ENCODE data around the gene KDM1B.
A peak's percentile ranks its signal among the peaks of the same experiment; 100 is the strongest.

The KDM1B gene

DNA sequence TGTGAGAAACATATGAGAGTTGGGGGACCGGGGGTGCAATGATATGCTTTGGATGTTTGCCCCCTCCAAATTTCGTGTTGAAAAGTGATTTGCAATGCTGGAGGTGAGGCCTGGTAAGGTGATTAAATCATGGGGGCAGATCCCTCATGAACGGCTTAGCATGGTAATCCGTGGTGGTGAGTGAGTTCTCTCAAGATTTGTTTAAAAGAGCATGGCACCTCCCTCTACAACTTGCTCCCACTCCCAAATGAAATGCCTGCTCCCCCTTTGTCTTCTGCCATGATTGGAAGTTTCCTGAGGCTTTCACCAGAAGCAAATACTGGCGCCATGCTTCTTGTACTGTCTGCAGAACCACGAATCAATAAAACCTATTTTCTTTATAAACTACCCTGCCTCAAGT, 106.7 kb downstream of the KDM1B start:
- DNase-seq (ENCODE audit: low read depth, low spot score): no peak

DNA sequence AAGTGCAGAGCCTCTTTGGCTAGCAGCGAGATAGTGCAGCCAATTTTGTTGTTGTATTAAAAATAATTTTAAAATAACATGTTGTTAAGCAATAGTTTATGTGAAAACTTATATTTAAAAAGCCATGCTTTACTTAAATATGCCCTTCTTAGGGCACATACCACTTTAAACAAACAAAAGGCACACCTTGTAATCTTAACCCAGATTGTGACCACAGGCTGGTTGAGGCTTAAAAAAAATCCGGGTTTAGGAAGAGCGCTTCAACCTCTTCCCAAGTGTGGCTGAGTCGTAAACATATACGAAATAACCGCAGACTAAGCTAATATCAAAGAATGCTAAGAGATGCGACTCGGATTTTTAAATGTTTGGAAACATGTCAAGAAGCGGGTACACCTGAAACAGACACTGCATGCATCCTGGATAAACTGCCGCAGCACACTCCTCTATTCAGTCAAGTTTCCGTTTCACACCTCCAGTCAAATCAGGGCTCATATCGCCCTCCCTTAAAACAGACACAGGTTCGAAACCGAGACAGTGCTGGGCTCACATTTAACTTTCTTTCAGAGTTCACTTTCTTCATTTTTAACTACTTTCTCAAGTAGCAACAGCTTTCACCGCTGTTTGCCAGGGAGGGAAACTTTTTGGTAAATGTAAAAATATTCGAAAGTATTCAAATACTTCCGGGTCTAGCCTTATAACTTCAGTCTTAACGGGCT, 107.6 kb downstream of the KDM1B start:
- DNase-seq (ENCODE audit: low read depth, low spot score): no peak

GRCh38 chr6:18263418-18264218, 108.4 kb downstream of the KDM1B start:
- DNase-seq (ENCODE audit: low read depth, low spot score): no peak

- DNase-seq (ENCODE audit: low read depth, low spot score): peak; percentile 69
Observed at GRCh38 chr6:18264219-18264922, 109.1 kb downstream of the KDM1B start, which contains the start of gene DEK. TSS of gene DEK (minus strand) at chr6:18264530. CDS start at chr6:18263987, 543 bp downstream.

GRCh38 chr6:18264923-18265377, 109.7 kb downstream of the KDM1B start:
- no peak for DNase-seq (ENCODE audit: low read depth, low spot score)

- DNase-seq (ENCODE audit: low read depth, low spot score): no peak
Observed at GRCh38 chr6:18265787-18266522, 110.7 kb downstream of the KDM1B start.

DNA sequence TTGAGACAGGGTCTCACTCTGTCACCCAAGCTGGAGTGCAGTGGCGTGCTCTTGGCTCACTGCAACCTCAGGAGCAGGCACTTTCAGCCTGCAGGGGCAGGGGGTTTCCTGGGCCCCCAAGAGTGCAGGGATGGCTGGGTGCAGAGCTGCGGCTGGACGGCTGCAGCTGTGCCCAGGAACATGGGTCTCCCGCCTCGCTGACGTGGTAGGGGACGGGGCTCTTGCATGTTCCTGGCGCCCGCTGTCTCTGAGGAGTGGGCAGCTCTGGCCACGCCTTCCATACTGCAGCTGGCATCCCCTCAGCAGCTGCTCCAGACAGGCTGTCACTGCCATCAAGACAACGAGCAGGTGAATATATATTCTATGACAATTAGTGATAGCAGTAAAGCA, 111.3 kb downstream of the KDM1B start:
- DNase-seq (ENCODE audit: low read depth, low spot score): no peak

DNA sequence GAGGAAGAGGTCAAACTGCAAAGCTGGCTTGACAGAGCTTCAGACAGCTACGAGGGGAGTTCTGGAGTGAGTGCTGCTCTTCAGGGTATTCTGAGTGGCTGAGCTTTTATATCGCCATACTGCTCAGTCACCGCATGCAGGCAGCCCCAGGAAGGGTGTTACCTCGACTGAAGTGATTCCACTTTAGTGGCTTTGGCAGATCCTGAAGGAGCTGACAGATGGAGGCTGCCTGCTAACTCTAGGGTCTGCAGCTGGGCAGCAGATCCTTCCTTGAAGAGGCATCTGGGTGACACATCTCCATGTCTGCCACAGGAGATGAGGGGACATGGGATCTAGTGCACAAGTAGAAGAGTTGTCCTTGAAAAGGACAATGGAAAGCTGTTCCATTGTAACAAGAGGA, 112.8 kb downstream of the KDM1B start:
- DNase-seq (ENCODE audit: low read depth, low spot score): no peak

GRCh38 chr6:18269253-18269652, 114.0 kb downstream of the KDM1B start:
- no peak for DNase-seq (ENCODE audit: low read depth, low spot score)

GRCh38 chr6:18269717-18270116, 114.5 kb downstream of the KDM1B start:
- no peak for DNase-seq (ENCODE audit: low read depth, low spot score)

DNA sequence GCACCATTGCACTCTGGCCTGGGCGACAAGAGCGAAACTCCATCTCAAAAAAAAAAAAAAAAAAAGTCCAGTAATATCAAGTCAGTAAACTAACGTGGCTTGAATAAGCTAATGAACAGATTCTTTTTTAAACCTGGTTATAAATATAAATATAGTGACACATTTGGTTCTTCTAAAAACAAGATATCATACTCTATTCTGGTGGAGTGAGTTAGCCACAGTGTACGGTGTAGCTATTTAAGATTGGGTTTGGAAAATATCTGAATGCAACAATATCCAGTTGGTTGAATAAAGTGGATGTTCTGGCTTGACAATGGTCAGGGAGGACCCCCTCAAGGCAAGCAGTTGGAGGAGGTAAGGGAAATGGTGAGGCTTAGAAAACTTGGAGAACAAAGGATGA, 115.0 kb downstream of the KDM1B start:
- DNase-seq (ENCODE audit: low read depth, low spot score): no peak

Measured in activated CD4-positive, CD25-positive, alpha-beta regulatory T cell treated with anti-CD3 and anti-CD28 coated beads, Interleukin-2, amount 50 U/mL, for 16 hours (primary cell).